Ammon's horn (tissue), 1 donor: ENCODE results near the gene SLC25A10.

Source experiments
- DNase-seq: peaks from one replicate; pipeline ENCODE4 v3.0.0-alpha.2; 2016; ENCODE audit warnings: low spot score

The SLC25A10 gene

GRCh38 chr17:81706232-81706611 lies 5.9 kb upstream of the SLC25A10 start:
- DNase-seq: no peak

GRCh38 chr17:81706757-81707624 lies 5.1 kb upstream of the SLC25A10 start:
- no peak for DNase-seq

GRCh38 chr17:81707725-81708646 lies 4.1 kb upstream of the SLC25A10 start:
- no peak for DNase-seq

GRCh38 chr17:81708739-81709185 lies 3.3 kb upstream of the SLC25A10 start:
- no peak for DNase-seq

- DNase-seq: no peak
Observed at GRCh38 chr17:81710514-81711308, 1.4 kb upstream of the SLC25A10 start.

GRCh38 chr17:81712468-81713003 lies 452 bp downstream of the SLC25A10 start:
- DNase-seq: no peak

GRCh38 chr17:81713004-81713555 lies 996 bp downstream of the SLC25A10 start:
- no peak for DNase-seq

GRCh38 chr17:81713556-81714411 lies 1.7 kb downstream of the SLC25A10 start:
- DNase-seq: no peak

- DNase-seq: no peak
Observed at GRCh38 chr17:81714412-81715106, 2.5 kb downstream of the SLC25A10 start.

- no peak for DNase-seq
Observed at GRCh38 chr17:81715107-81715871, 3.2 kb downstream of the SLC25A10 start.

GRCh38 chr17:81715872-81716673 lies 4.0 kb downstream of the SLC25A10 start:
- DNase-seq: no peak

- no peak for DNase-seq
Observed at GRCh38 chr17:81716674-81716996, 4.6 kb downstream of the SLC25A10 start.

- no peak for DNase-seq
Observed at GRCh38 chr17:81717049-81717765, 5.1 kb downstream of the SLC25A10 start.

- DNase-seq: no peak
Observed at GRCh38 chr17:81717766-81718089, 5.6 kb downstream of the SLC25A10 start.

GRCh38 chr17:81719410-81720266 lies 7.6 kb downstream of the SLC25A10 start:
- DNase-seq: no peak

GRCh38 chr17:81720267-81721071 lies 8.4 kb downstream of the SLC25A10 start:
- DNase-seq: no peak
